ENCODE results near the gene AP1G1. TPM values are rescaled to one million over a fixed set of nuclear protein-coding genes. Genes with fewer than 3 reads are reported as not detected.

Gene AP1G1
- total RNA-seq, 6 experiments from 2014 or later = 47.8 to 54.1 (median 52.5) TPM

- Histone ChIP-seq H3K36me3 (peaks cover 0 to 2% (median 0%) of the 10 kb centered on the region in 4 donors), H3K4me3 (no peak overlapping the region), H3K4me1 (no peaks in the 10 kb centered on the region), H3K27ac (no peak overlapping the region), H3K27me3 (no peaks in the 10 kb centered on the region), H3K9me3 (no peaks in the 10 kb centered on the region)
- intact Hi-C loops (cut with DNase I) = no loop called here
- DNase-seq (no peak), ATAC-seq (peak in 2 of 4 donors; percentile 26 to 85)
- 39% methylated on average over 2 of the region's 2 CpGs for WGBS (ENCODE audit: insufficient coverage, low coverage, low lambda C conversion rate, missing lambda C conversion rate)
- no peak for TF ChIP-seq POLR2A (IDR thresholded peaks at IDR 0.05)
- TF ChIP-seq CTCF (IDR thresholded peaks at IDR 0.05) = no peak
Observed at GRCh38 chr16:71681360-71681759, 127.3 kb downstream of the AP1G1 start.

Small RNA genes lying within 50 kb of the gene (small RNA-seq; reads per million reads assigned to genes)
- gene AC010653.3 (0 reads per million in 2 experiments), gene SNORA70D (0 reads per million in 2 experiments), gene SNORD71 (12,751 to 31,860 reads per million in 2 experiments)

Other genes starting within 250 kb of the AP1G1 start
- gene TAT, start 231.7 kb downstream of the AP1G1 start, total RNA-seq = 1,000 to 10,000 TPM in 5 of 6 experiments, 100 to 1,000 TPM in 1; 109 to 3,026 (median 1,168) TPM
- gene MARVELD3, start 182.7 kb downstream of the AP1G1 start, total RNA-seq = 1 to 10 TPM; 4.4 to 9.2 (median 5.6) TPM
- 1 to 10 TPM; 2.3 to 9.8 (median 5.6) TPM for gene PHLPP2, start 84.1 kb downstream of the AP1G1 start, total RNA-seq
- 10 to 100 TPM in 3 of 6 experiments, 1 to 10 TPM in 3; 9.2 to 11.9 (median 10.3) TPM for gene ATXN1L, start 37.1 kb upstream of the AP1G1 start, total RNA-seq
- gene ZNF821, start 75.3 kb upstream of the AP1G1 start, total RNA-seq = 1 to 10 TPM; 1.3 to 3.8 (median 1.7) TPM
- 10 to 100 TPM; 44.7 to 73.4 (median 65.5) TPM for gene IST1, start 86.7 kb upstream of the AP1G1 start, total RNA-seq
- gene PKD1L3, start 191.6 kb upstream of the AP1G1 start, total RNA-seq = 1 to 10 TPM in 2 of 6 experiments, under 1 TPM in 4; 0.60 to 2.0 (median 0.83) TPM
- gene DHODH, start 199.9 kb upstream of the AP1G1 start, total RNA-seq = 100 to 1,000 TPM in 1 of 6 experiments, 10 to 100 TPM in 5; 26.7 to 108 (median 74.6) TPM
- gene HP, start 245.7 kb upstream of the AP1G1 start, total RNA-seq = over 10,000 TPM; 42,048 to 58,242 (median 47,923) TPM

Data from right lobe of liver (tissue), 6 donors.